ENCODE results near the gene IGF1R.

The IGF1R gene

DNA sequence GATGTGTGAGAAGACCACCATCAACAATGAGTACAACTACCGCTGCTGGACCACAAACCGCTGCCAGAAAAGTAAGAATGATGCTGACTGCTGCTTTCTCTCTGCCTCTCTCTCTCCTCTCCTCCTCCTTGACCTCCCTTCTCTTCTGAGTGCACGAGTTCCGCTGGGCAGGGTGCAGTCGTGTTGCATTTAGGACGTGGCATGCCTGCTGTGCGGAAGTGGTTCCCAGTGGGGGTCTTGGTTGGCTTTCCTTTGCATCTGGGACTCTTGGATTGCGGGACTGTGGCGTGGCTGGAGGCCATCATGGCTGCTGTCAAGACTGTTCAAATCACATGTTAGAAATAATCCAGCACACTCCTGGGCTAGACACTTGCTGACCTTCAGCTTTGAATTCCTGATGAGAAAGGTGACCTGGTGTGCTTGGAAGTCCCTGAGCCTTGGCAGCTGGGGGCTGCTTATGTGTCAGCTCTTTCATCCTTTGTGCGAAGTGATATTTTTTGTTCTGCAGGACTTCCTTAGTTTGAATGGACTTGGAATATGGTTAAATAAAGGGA is 59.8 kb downstream of the IGF1R start:
- Histone ChIP-seq H3K36me3 (ENCODE audit: insufficient read depth, low read length) (peaks cover 41% of the 10 kb centered on the region), H3K9me3 (ENCODE audit: low read length) (peaks cover 19% of the 10 kb centered on the region), H3K4me3 (ENCODE audit: low read length) (no peak overlapping the region)

DNA sequence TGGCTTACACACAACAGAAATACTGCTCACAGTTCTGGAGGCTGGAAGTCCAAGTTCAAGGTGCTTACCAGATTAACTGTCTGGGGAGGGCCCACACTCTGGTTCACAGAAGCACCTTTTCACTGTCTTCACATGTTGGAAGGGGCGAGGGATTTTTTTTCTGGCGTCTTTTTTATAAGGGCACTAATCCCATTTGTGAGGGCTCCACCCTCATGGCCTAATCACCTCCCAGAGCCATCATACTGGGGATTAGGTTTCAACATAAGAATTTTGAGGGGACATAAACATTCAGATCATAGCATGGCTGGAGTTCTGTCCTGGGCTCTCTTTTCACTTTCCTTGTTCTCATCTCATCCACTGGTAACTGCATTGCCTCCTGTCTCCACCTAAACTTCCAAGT is 63.5 kb downstream of the IGF1R start:
- H3K36me3 ChIP-seq (ENCODE audit: insufficient read depth, low read length), result peaks cover 41% of the 10 kb centered on the region
- no peak overlapping the region for H2AFZ ChIP-seq (ENCODE audit: low read depth, low read length)
- peaks cover 19% of the 10 kb centered on the region for H3K9me3 ChIP-seq (ENCODE audit: low read length)
- H3K4me1 ChIP-seq (ENCODE audit: insufficient read depth, low read length), result peaks cover 14% of the 10 kb centered on the region
- no peaks in the 10 kb centered on the region for H3K27me3 ChIP-seq (ENCODE audit: insufficient read depth, low read length)
- H3K4me3 ChIP-seq (ENCODE audit: low read length), result no peak overlapping the region

More for the DNA sequence above, 59.8 kb downstream of the IGF1R start:
- Histone ChIP-seq H3K27me3 (ENCODE audit: insufficient read depth, low read length) (no peaks in the 10 kb centered on the region), H2AFZ (ENCODE audit: low read depth, low read length) (no peak overlapping the region), H3K4me1 (ENCODE audit: insufficient read depth, low read length) (peaks cover 1% of the 10 kb centered on the region)

- Histone ChIP-seq H2AFZ (ENCODE audit: low read depth, low read length) (no peak overlapping the region), H3K36me3 (ENCODE audit: insufficient read depth, low read length) (peaks cover 28% of the 10 kb centered on the region), H3K9me3 (ENCODE audit: low read length) (peaks cover 17% of the 10 kb centered on the region), H3K4me3 (ENCODE audit: low read length) (no peak overlapping the region), H3K4me1 (ENCODE audit: insufficient read depth, low read length) (peaks cover 21% of the 10 kb centered on the region), H3K27me3 (ENCODE audit: insufficient read depth, low read length) (no peaks in the 10 kb centered on the region)
Observed at GRCh38 chr15:98712845-98713584, 64.7 kb downstream of the IGF1R start.

- Histone ChIP-seq H3K27me3 (ENCODE audit: insufficient read depth, low read length) (no peaks in the 10 kb centered on the region), H3K36me3 (ENCODE audit: insufficient read depth, low read length) (peaks cover 23% of the 10 kb centered on the region), H2AFZ (ENCODE audit: low read depth, low read length) (no peak overlapping the region), H3K4me1 (ENCODE audit: insufficient read depth, low read length) (peaks cover 26% of the 10 kb centered on the region), H3K4me3 (ENCODE audit: low read length) (no peak overlapping the region), H3K9me3 (ENCODE audit: low read length) (peaks cover 16% of the 10 kb centered on the region)
Observed at GRCh38 chr15:98713585-98714001, 65.3 kb downstream of the IGF1R start.

GRCh38 chr15:98714922-98715321 is 66.6 kb downstream of the IGF1R start:
- peaks cover 40% of the 10 kb centered on the region for H3K4me1 ChIP-seq (ENCODE audit: insufficient read depth, low read length)
- H2AFZ ChIP-seq (ENCODE audit: low read depth, low read length), result no peak overlapping the region
- H3K4me3 ChIP-seq (ENCODE audit: low read length), result no peak overlapping the region
- H3K9me3 ChIP-seq (ENCODE audit: low read length), result peaks cover 16% of the 10 kb centered on the region
- peaks cover 18% of the 10 kb centered on the region for H3K36me3 ChIP-seq (ENCODE audit: insufficient read depth, low read length)
- H3K27me3 ChIP-seq (ENCODE audit: insufficient read depth, low read length), result no peaks in the 10 kb centered on the region

- Histone ChIP-seq H2AFZ (ENCODE audit: low read depth, low read length) (no peak overlapping the region), H3K4me1 (ENCODE audit: insufficient read depth, low read length) (peaks cover 44% of the 10 kb centered on the region), H3K9me3 (ENCODE audit: low read length) (peaks cover 14% of the 10 kb centered on the region), H3K4me3 (ENCODE audit: low read length) (no peak overlapping the region), H3K36me3 (ENCODE audit: insufficient read depth, low read length) (peaks cover 14% of the 10 kb centered on the region), H3K27me3 (ENCODE audit: insufficient read depth, low read length) (no peaks in the 10 kb centered on the region)
Observed at GRCh38 chr15:98715401-98715800, 67.1 kb downstream of the IGF1R start.

DNA sequence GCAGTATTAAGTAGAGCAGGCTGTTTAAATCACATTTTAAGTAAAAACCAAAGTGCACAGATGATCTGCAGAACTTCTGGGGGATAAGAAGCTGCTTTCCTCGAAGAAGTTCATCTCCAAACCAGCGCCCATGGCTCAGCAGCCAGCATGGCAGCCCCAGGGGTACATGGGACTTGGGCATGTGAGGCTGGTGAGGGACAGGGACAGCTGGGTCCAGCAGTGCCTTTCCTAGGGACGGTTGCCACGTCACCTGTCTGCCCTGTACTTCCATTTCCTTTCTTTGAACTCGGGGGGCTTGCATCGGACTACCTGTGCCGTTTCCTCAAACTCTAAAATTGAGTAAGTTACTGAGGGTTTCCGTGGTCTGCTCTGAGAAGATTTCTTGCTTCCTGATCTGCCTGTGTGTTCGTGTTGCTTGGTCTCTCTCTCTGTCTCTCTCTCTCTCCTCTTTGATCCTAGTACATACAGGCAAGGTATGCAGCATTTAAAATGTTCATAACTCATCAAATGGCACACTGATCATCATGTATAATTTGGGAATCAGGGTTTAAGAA is 67.6 kb downstream of the IGF1R start:
- no peaks in the 10 kb centered on the region for H3K27me3 ChIP-seq (ENCODE audit: insufficient read depth, low read length)
- H3K4me3 ChIP-seq (ENCODE audit: low read length), result no peak overlapping the region
- H2AFZ ChIP-seq (ENCODE audit: low read depth, low read length), result no peak overlapping the region
- H3K9me3 ChIP-seq (ENCODE audit: low read length), result peaks cover 13% of the 10 kb centered on the region
- peaks cover 49% of the 10 kb centered on the region for H3K4me1 ChIP-seq (ENCODE audit: insufficient read depth, low read length)
- peaks cover 13% of the 10 kb centered on the region for H3K36me3 ChIP-seq (ENCODE audit: insufficient read depth, low read length)

DNA sequence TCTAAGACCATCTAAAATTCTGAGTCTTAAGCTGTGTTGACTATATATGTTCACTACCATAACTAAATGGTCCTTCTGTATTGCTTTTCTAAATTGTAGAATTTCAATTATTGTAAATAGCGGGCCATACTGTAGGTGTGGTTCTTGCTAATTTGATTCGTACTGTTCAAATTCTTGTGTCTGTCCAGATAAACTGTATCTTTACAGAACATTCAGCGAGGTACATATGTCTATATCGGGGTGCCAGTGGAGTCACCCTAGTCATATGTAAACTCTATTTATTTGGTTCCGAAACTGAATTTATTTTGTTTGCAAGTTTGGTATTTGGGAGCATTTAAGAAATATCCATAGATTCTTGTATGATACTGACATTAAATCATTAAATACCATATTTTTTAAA is 69.0 kb downstream of the IGF1R start:
- H3K27me3 ChIP-seq (ENCODE audit: insufficient read depth, low read length), result no peaks in the 10 kb centered on the region
- no peak overlapping the region for H3K4me3 ChIP-seq (ENCODE audit: low read length)
- H2AFZ ChIP-seq (ENCODE audit: low read depth, low read length), result no peak overlapping the region
- H3K36me3 ChIP-seq (ENCODE audit: insufficient read depth, low read length), result peaks cover 2% of the 10 kb centered on the region
- H3K4me1 ChIP-seq (ENCODE audit: insufficient read depth, low read length), result peaks cover 50% of the 10 kb centered on the region
- no peaks in the 10 kb centered on the region for H3K9me3 ChIP-seq (ENCODE audit: low read length)

DNA sequence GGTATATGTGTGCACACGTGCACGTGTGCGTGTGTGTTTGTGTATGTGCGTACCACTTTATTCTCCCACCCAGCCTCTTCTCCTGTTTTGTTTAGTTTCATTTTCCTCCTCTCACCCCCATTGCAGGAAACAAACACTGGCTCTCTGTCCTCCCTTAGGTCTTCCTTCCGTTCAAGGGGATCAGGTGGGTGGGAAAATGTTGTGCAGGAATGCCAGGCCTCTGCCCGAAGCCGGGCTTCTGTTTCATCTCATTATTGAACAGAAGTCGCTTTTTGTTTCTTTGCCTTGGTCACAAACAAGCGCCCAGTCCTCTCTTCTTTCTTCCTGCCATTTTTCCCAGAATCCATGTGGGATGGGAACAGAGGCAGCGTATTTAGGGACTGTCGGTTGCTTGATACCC is 69.6 kb downstream of the IGF1R start:
- H3K36me3 ChIP-seq (ENCODE audit: insufficient read depth, low read length), result no peaks in the 10 kb centered on the region
- no peak overlapping the region for H2AFZ ChIP-seq (ENCODE audit: low read depth, low read length)
- peaks cover 54% of the 10 kb centered on the region for H3K4me1 ChIP-seq (ENCODE audit: insufficient read depth, low read length)
- no peaks in the 10 kb centered on the region for H3K27me3 ChIP-seq (ENCODE audit: insufficient read depth, low read length)
- no peak overlapping the region for H3K4me3 ChIP-seq (ENCODE audit: low read length)
- no peaks in the 10 kb centered on the region for H3K9me3 ChIP-seq (ENCODE audit: low read length)

- no peak overlapping the region for H2AFZ ChIP-seq (ENCODE audit: low read depth, low read length)
- H3K9me3 ChIP-seq (ENCODE audit: low read length), result no peaks in the 10 kb centered on the region
- no peaks in the 10 kb centered on the region for H3K27me3 ChIP-seq (ENCODE audit: insufficient read depth, low read length)
- H3K4me1 ChIP-seq (ENCODE audit: insufficient read depth, low read length), result peaks cover 58% of the 10 kb centered on the region
- H3K36me3 ChIP-seq (ENCODE audit: insufficient read depth, low read length), result no peaks in the 10 kb centered on the region
- no peak overlapping the region for H3K4me3 ChIP-seq (ENCODE audit: low read length)
Observed at GRCh38 chr15:98718426-98719136, 70.2 kb downstream of the IGF1R start.

DNA sequence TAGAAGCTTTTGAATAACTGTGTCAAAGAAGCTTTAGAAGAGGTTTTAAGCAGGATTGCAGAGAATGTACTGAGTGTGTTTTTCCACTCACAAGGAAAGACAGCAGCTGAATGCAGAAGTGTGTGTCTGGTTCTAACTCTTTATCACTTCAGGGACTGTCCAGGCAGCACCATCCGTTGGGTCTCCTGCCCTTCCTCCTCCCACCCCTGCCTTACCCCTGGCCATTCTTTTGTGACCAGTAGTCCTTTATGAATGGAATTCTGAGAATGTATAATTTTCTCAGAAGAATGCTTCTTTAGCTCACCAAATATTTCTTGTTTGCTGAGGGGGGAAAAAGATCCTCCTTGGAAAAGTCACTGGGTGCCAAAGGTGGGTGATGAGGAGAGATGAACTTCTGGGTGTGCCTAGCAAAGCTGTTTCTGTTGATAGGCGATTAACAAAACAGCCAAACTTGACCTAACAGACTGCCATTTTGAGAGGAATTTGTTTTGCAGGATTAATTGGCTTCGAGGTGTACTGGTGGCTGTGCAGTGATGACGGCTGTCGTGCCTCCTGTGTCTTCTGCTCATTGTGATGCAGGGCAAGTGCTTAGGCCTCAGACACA is 70.9 kb downstream of the IGF1R start:
- H3K9me3 ChIP-seq (ENCODE audit: low read length), result no peaks in the 10 kb centered on the region
- no peaks in the 10 kb centered on the region for H3K36me3 ChIP-seq (ENCODE audit: insufficient read depth, low read length)
- no peak overlapping the region for H2AFZ ChIP-seq (ENCODE audit: low read depth, low read length)
- H3K27me3 ChIP-seq (ENCODE audit: insufficient read depth, low read length), result no peaks in the 10 kb centered on the region
- H3K4me3 ChIP-seq (ENCODE audit: low read length), result no peak overlapping the region
- H3K4me1 ChIP-seq (ENCODE audit: insufficient read depth, low read length), result peaks cover 52% of the 10 kb centered on the region

DNA sequence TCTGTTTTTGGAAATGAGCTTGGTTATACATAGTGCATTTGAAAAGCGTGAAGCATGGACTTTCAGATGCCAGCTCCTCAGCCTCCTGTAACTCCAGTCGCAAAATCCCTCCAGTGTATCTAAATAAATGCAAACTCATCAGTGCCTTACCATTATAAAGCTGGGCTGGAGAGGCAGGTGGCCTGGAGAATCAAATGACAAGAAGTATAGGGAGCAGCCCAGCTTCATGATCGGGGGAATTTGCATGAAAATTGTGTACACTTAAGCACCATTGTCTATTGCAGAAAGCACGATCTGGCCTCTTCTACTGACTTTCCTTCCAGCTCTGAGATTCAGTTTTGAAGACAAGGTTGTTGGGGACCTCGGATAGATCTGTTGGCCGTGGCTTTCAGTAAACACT is 71.7 kb downstream of the IGF1R start:
- no peaks in the 10 kb centered on the region for H3K27me3 ChIP-seq (ENCODE audit: insufficient read depth, low read length)
- H3K9me3 ChIP-seq (ENCODE audit: low read length), result no peaks in the 10 kb centered on the region
- H2AFZ ChIP-seq (ENCODE audit: low read depth, low read length), result no peak overlapping the region
- peaks cover 46% of the 10 kb centered on the region for H3K4me1 ChIP-seq (ENCODE audit: insufficient read depth, low read length)
- H3K36me3 ChIP-seq (ENCODE audit: insufficient read depth, low read length), result no peaks in the 10 kb centered on the region
- no peak overlapping the region for H3K4me3 ChIP-seq (ENCODE audit: low read length)
